Fibroblast of the conjunctiva (primary cell): ENCODE results near the gene AP2A1.

Experiments used
- DNase-seq: peaks from one replicate; pipeline ENCODE4 v3.0.0-alpha.2; 2010; ENCODE audit warnings: low read depth

AP2A1 gene

GRCh38 chr19:49856574-49857021 is 89.8 kb downstream of the AP2A1 start:
- DNase-seq = no peak
